K562 (cell line): ENCODE results near the gene KCNMB2. TPM values are rescaled to one million over a fixed set of nuclear protein-coding genes. Genes with fewer than 3 reads are reported as not detected.

Experiments used
- ATAC-seq: fragments of 200-7000 bp; cut with Tn5 transposase; 3 replicates; pipeline ENCODE4 v1.9.1; 2020; ENCODE audit warnings: moderate library complexity
- BruUV-seq: library from RNA; stranded (reverse); fragments of 400-500 nt; replicated peaks from 2 replicates; lab custom pipeline; 2021; lab: Mats Ljungman, UMichigan
- CTCF ChIA-PET: fragments of 300-600 bp; formaldehyde crosslinking; extraction: SDS; loops from one replicate; lab custom pipeline; 2021; ENCODE audit warnings: low intra/inter-chr PET ratio; lab: Yijun Ruan, JAX
- POLR2A ChIA-PET: fragments of 300-600, 350-650 bp; sonication (Branson Sonifier 250); formaldehyde crosslinking; extraction: SDS; loops from one replicate; lab custom pipeline; 2021; ENCODE audit warnings: antibody characterized with exemption, inconsistent platforms; lab: Yijun Ruan, JAX
- DNase-seq, 4 experiments: peaks; one replicate each; pipeline versions ENCODE4 v3.0.0 to v3.0.0-alpha.2; 2011 to 2018; ENCODE audit warnings: low spot score in 3 of 4, mixed read lengths in 3 of 4; ENCODE audit errors: extremely low read depth in 1 of 4
- FAIRE-seq: peaks from 2 replicates; lab custom pipeline; 2011; peaks lifted over from hg19 to GRCh38; lab: Jason Lieb, UNC
- H2AFZ ChIP-seq: 2 replicates; pipeline ENCODE4 v1.6.0; 2011; ENCODE audit warnings: low read depth, low read length, control low read depth, inconsistent platforms
- H3K27ac ChIP-seq: fragments of 200-600 bp; 3 replicates; pipeline ENCODE4 v1.8.0; 2011; ENCODE audit warnings: low read depth, mild to moderate bottlenecking, control low read depth, inconsistent platforms, low read length, moderate library complexity, mixed read lengths; ENCODE audit errors: extremely low read depth
- H3K27me3 ChIP-seq, 2 experiments: fragments of 300-600 bp in 1 of 2; 2 replicates in 1 of 2; 3 replicates in 1 of 2; pipeline versions ENCODE4 v1.6.0 to v1.8.0; 2011; ENCODE audit warnings: inconsistent platforms in 2 of 2, low read length in 2 of 2, mild to moderate bottlenecking in 1 of 2, mixed read lengths in 1 of 2, moderate library complexity in 1 of 2; ENCODE audit not compliant: control insufficient read depth in 2 of 2, insufficient read depth in 2 of 2
- H3K36me3 ChIP-seq: fragments of 300-600 bp; 3 replicates; pipeline ENCODE4 v1.8.0; 2011; ENCODE audit warnings: mild to moderate bottlenecking, low read length, inconsistent platforms; ENCODE audit not compliant: control insufficient read depth, insufficient read depth
- H3K4me1 ChIP-seq, 2 experiments: fragments of 200-600 bp in 1 of 2; replicated peaks in 1 of 2; 2 replicates in 1 of 2; 3 replicates in 1 of 2; pipeline versions ENCODE4 v1.5.1 to v1.8.0; 2011; ENCODE audit warnings: inconsistent platforms in 2 of 2, low read length in 2 of 2, mild to moderate bottlenecking in 1 of 2, mixed read lengths in 1 of 2, moderate library complexity in 1 of 2; ENCODE audit not compliant: control insufficient read depth in 2 of 2, insufficient read depth in 2 of 2
- H3K4me2 ChIP-seq: 2 replicates; pipeline ENCODE4 v1.6.1; 2011; ENCODE audit warnings: low read length, control low read depth, inconsistent platforms, mixed read lengths; ENCODE audit not compliant: insufficient read depth
- H3K4me3 ChIP-seq: fragments of 200-600 bp; sonication (generic), shearing (Covaris generic); 2 replicates; pipeline ENCODE4 v1.5.1; 2016; ENCODE audit warnings: control low read depth, inconsistent platforms
- H3K79me2 ChIP-seq: fragments of 200-600 bp; 3 replicates; pipeline ENCODE4 v1.8.0; 2011; ENCODE audit warnings: low read length, inconsistent platforms; ENCODE audit not compliant: control insufficient read depth, insufficient read depth
- H3K9ac ChIP-seq, 2 experiments: 2 replicates each; pipeline versions ENCODE4 v1.6.0 to v1.6.1; 2011; ENCODE audit warnings: low read depth in 2 of 2, low read length in 2 of 2, control low read depth in 1 of 2, inconsistent platforms in 1 of 2, mild to moderate bottlenecking in 1 of 2, mixed read lengths in 1 of 2; ENCODE audit not compliant: insufficient read depth in 1 of 2
- H3K9me1 ChIP-seq: one replicate; pipeline ENCODE4 v1.6.0; 2011; ENCODE audit warnings: inconsistent platforms, mild to moderate bottlenecking, low read length, moderate library complexity; ENCODE audit not compliant: control insufficient read depth, insufficient read depth
- H3K9me3 ChIP-seq: replicated peaks from 2 replicates; pipeline ENCODE4 v1.5.1; 2011; ENCODE audit warnings: low read depth, low read length, inconsistent platforms; ENCODE audit not compliant: control insufficient read depth, insufficient read depth
- H4K20me1 ChIP-seq: replicated peaks from 2 replicates; pipeline ENCODE4 v1.6.1; 2011; ENCODE audit warnings: low read length, inconsistent platforms, mixed read lengths; ENCODE audit not compliant: control insufficient read depth, insufficient read depth
- DNMT1 ChIP-seq: fragments of 450-650 bp; IDR thresholded peaks from 2 replicates; pipeline ENCODE4 v1.6.1; 2016; ENCODE audit warnings: antibody characterized with exemption, mild to moderate bottlenecking
- ETV6 ChIP-seq, 3 experiments: fragments of 150-350 bp in 1 of 3; sonication (generic) in 1 of 3; formaldehyde crosslinking in 1 of 3; IDR thresholded peaks; 2 replicates each; pipeline versions ENCODE4 v1.6.1 to v1.8.0; 2014 to 2022; ENCODE audit warnings: borderline replicate concordance in 2 of 3, low read depth in 2 of 3, antibody characterized with exemption in 1 of 3, low read length in 1 of 3, mild to moderate bottlenecking in 1 of 3, missing genetic modification reagents in 1 of 3
- GATAD2A ChIP-seq: fragments of 450-650 bp; IDR thresholded peaks from 2 replicates; pipeline ENCODE4 v1.6.1; 2017
- IRF1 ChIP-seq: sonication (generic); formaldehyde crosslinking; IDR thresholded peaks from 2 replicates; pipeline ENCODE4 v1.8.0; 2022; ENCODE audit warnings: missing genetic modification reagents, mild to moderate bottlenecking, borderline replicate concordance
- L3MBTL2 ChIP-seq: fragments of 450-650 bp; IDR thresholded peaks from 2 replicates; pipeline ENCODE4 v1.6.1; 2016; ENCODE audit warnings: mild to moderate bottlenecking, moderate library complexity
- OTX1 ChIP-seq: fragments of 450-650 bp; formaldehyde crosslinking; IDR thresholded peaks from 2 replicates; pipeline ENCODE4 v1.4.0; 2022; ENCODE audit warnings: mild to moderate bottlenecking
- PML ChIP-seq: IDR thresholded peaks from 2 replicates; pipeline ENCODE4 v1.6.1; 2012; ENCODE audit warnings: low read length, inconsistent platforms
- POLR3G ChIP-seq: IDR thresholded peaks from 2 replicates; pipeline ENCODE4 v1.6.1; 2011; ENCODE audit not compliant: insufficient read length, insufficient replicate concordance; ENCODE audit errors: extremely low read depth
- SUPT5H ChIP-seq: fragments of 450-650 bp; IDR thresholded peaks from 2 replicates; pipeline ENCODE4 v1.6.1; 2016
- TCF15 ChIP-seq: fragments of 250-450 bp; sonication (Bioruptor Pico); IDR thresholded peaks from 2 replicates; pipeline ENCODE4 v1.8.0; 2022; ENCODE audit warnings: moderate library complexity, mild to moderate bottlenecking, inconsistent platforms
- ZNF395 ChIP-seq: fragments of 200-800 bp; sonication (Bioruptor generic); IDR thresholded peaks from 2 replicates; pipeline ENCODE4 v1.6.1; 2017; ENCODE audit warnings: missing genetic modification characterization, missing compliant biosample characterization
- ZNF431 ChIP-seq: sonication (generic); formaldehyde crosslinking; IDR thresholded peaks from 2 replicates; pipeline ENCODE4 v1.8.0; 2022; ENCODE audit warnings: mild to moderate bottlenecking, missing genetic modification reagents
- WGBS: fragments of 100-300 bp; shearing (Covaris generic); methylation state at CpG from one replicate; pipeline ENCODE4 v1.1.6; 2016; ENCODE audit warnings: low coverage, mixed read lengths; ENCODE audit not compliant: insufficient coverage; ENCODE audit errors: missing lambda C conversion rate; 5-methylcytosine and 5-hydroxymethylcytosine counted together
- in situ Hi-C: fragments of 300-500 bp; cut with MboI; formaldehyde crosslinking; loops from 4 replicates; pipeline ENCODE4 v1.15.0; 2018; ENCODE audit warnings: inconsistent platforms, mixed read lengths
- intact Hi-C: fragments of 100-400 bp; cut with micrococcal nuclease; formaldehyde crosslinking; loops from 2 replicates; pipeline ENCODE4 v1.14.2; 2022
- polyA plus RNA-seq, 8 experiments: library from polyadenylated mRNA; depleted of rRNA in 4 of 8; stranded (reverse) in 5 of 8; unstranded in 3 of 8; fragments of >200 nt; fragmentation: Nextera tagmentation in 2 of 8; fragmentation: Illumina TruSeq in 1 of 8; extraction: Ambion mirVana in 2 of 8; extraction: Trizol in 1 of 8; gene quantifications; 2 replicates each; pipeline versions ENCODE4 v1.2.1 to v1.2.3, GENCODE V29; 2011 to 2014; ENCODE audit warnings: inconsistent platforms in 1 of 8, missing spikeins in 1 of 8
- total RNA-seq, 7 experiments: library from RNA; depleted of rRNA in 6 of 7; stranded (reverse); fragments of >200 nt in 6 of 7; fragmentation: Illumina TruSeq in 2 of 7; extraction: Trizol in 2 of 7; gene quantifications; 2 replicates each; pipeline versions ENCODE4 v1.2.1 to v1.2.3, GENCODE V29; 2011 to 2021; ENCODE audit warnings: low replicate concordance in 1 of 7

The KCNMB2 gene
- total and polyA plus RNA-seq, 9 of the 15 experiments (the other 6 are each of a cell fraction or from before 2014, with no cell fraction given) = 0.04 to 0.15 TPM; not detected in 7

GRCh38 chr3:178771511-178771910 lies 235.3 kb downstream of the KCNMB2 start:
- TF ChIP-seq ETV6 (IDR thresholded peaks at IDR 0.05; ENCODE audit: borderline replicate concordance in 1 of 2, low read depth in 2 of 2, low read length in 1 of 2) = no peak
- TF ChIP-seq ETV6 (CRISPR knock-in tag; IDR thresholded peaks at IDR 0.05; ENCODE audit: borderline replicate concordance) = no peak
- no peak for TF ChIP-seq OTX1 (CRISPR knock-in tag)
- TF ChIP-seq DNMT1 = no peak
- TF ChIP-seq L3MBTL2 = no peak
- TF ChIP-seq GATAD2A = no peak
- no peak for TF ChIP-seq ZNF431 (CRISPR knock-in tag)
- no peak for TF ChIP-seq ZNF395 (CRISPR knock-in tag)
- TF ChIP-seq SUPT5H = no peak
- TF ChIP-seq POLR3G = no peak
- TF ChIP-seq PML = no peak
- TF ChIP-seq IRF1 (CRISPR knock-in tag) = no peak
- no peak for TF ChIP-seq TCF15 (CRISPR knock-in tag)
- Histone ChIP-seq H3K4me1 (no peaks in the 10 kb centered on the region), H3K27ac (no peak overlapping the region), H3K9me1 (no peaks in the 10 kb centered on the region), H3K4me3 (no peak overlapping the region), H3K9me3 (no peaks in the 10 kb centered on the region), H3K4me2 (no peak overlapping the region), H3K9ac (no peak overlapping the region), H3K79me2 (no peaks in the 10 kb centered on the region), H4K20me1 (no peaks in the 10 kb centered on the region), H2AFZ (no peak overlapping the region), H3K36me3 (no peaks in the 10 kb centered on the region), H3K27me3 (no peaks in the 10 kb centered on the region)
- FAIRE-seq (no peak), DNase-seq (no peak), ATAC-seq (no peak)
- intact Hi-C loops (no loop called here), in situ Hi-C loops (no loop called here)
- ChIA-PET CTCF (no interaction called here), POLR2A (no interaction called here)
- no TSS peak for BruUV-seq
- WGBS = 0% methylated on average over 3 of the region's 3 CpGs
